NCI-H2171 treated with DMSO at 0.1 percent for 48 hours (cell line): Measurements from ENCODE around the gene CCDC88C.

Experiments
- DNase-seq: peaks from one replicate; lab custom pipeline; 2025; lab: John Stamatoyannopoulos, UW

Gene CCDC88C

DNA sequence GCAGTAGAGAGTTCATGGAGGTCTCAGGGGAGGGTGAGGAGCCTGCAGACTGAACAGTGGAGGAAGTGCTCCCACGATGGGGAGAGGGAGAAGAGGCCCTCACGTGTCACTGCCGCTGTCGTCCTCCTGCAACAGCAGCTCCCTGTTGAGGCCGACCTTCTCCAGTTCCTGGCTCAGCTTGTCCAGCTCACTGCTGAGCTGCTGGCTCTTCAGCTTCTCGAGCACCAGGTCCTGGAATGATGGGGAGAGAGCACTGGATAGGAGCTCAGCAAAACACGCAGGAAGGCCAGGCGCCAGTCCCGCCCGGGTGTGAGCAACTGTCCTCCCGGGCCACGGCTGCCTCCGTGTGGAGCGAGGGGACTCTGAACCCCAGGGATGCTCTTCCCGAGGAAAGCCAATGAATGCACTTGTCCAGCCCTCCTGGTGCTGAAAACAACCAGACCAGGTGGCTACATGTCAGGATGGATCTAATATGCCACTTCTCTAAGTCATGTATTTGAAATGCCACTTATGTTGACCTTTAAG, 107.8 kb downstream of the CCDC88C start:
- no peak for DNase-seq

DNA sequence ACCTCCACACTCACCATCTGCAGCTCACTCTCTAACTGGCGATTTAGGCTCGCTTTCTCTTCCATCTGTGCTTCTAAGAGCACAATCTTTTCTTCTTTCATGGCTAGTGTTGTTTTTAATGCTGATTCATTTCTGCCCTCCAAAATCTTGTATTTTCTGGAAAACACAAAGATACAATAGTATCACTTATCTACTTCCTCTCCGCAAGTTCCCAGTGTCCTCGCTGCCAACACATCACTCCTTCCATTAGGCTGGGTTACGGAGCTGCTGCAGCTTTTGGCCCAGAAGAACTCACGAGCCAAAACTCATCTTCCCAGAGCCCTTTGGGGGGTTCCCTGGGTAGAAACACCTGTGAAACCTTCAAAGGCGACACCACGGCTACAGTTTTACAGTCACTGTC, 109.3 kb downstream of the CCDC88C start:
- DNase-seq: no peak

DNA sequence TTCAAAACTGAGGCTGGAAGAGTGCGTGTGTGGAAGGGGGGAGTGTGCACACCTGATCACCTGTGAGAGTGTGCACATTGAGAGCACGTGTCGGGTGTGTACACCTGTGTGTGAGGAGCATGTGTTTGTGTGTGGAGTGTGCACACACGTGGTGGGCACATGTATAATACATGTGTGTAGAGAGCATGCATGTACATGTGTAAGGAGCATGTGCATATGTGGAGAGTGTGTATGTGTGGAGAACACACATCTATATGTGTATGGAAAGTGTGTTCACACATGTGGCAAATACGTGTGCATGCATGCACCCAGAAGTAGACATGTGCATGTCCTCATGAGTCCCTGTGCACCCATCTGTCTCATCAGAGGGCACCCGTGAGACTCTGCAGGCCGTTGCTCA, 110.0 kb downstream of the CCDC88C start:
- DNase-seq: no peak

DNA sequence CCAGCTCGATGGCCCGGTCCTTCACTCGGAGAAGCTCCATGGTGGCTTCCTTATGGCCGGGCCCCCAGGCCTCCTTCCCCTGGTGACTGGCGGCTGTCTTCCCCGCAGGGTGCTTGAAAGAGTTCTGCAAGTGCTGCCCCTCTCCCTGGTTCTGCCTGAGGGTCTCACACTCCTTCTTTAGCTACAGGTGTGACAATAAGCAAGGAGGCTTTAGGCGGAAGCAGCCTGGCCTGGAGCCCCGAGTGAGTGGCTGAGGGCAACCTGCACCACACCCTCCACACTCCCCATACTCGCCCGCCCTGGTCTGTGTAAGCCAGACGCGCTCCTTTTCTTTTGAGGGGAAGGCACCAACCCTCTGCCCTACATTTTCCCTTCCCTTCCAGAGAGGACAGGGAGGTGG, 110.6 kb downstream of the CCDC88C start:
- DNase-seq: no peak

DNA sequence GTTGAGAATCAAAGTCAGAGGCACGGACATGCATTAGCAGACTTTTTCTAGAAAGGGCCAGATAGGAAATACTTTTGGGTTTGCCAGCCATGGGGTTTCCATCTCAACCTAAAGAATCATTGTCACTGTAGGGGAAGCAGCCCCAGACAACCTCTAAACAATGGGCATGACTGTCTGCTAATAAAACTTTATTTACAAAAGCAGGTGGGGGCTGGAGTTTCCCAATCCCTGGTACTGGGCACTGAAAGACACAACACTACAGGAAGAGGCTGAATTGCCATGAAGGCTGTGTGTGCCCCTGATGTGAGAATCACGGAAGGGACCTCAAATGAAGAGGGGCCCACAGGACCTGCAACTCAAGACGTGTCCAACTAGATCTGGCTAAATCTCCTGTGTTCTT, 111.1 kb downstream of the CCDC88C start:
- no peak for DNase-seq

DNA sequence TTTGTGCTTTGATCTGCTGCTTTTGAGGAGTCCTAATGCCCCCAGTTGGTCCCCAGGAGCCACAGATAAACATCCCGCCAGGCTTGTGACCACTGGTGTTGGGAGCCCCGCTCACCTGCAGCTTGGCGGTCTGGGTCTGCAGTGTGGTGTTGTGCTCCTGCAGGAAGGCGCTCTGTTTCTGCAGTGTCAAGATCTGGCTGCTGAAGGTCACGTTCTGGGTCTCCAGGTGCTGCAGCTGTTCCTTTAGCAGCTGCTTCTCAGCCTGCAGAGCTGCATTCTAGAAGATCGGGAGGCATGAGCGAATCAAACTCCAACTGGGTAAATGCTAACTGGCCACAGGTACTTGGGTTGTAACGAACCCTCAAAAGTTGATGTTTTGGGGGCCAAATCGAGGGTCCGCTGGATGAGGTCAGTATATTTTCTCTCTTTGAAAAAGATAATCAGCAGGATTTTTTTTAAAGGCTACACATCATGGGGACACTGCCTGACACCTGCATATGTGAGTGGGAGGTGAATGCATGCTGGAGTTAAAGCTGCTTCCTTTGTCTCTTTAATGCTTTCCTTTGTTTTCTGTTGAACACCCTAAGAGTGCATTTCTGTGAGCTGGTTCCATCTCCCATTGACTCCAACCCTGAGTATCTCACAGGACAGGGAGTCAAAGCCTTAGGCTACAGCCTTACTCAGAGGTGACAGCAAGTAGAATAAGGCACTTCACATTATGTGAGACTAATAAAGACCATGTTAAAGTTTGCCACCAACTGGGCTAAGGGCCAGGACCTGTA, 111.8 kb downstream of the CCDC88C start:
- no peak for DNase-seq

DNA sequence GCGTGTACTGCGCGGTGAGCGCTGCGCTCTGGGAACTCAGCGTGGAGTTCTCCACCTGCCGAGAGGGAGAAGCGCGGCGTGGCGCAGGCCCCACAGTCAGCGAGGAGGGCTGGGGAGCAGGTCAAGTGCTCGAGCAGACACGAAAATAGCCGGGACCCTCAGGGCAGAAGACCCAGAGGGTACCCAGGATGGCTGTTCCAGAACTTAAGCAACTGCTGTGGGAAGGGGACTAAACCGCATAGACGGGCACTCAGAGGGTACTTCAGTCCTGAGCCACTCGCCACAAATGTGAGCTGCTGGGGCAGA, 113.7 kb downstream of the CCDC88C start:
- DNase-seq: no peak

DNA sequence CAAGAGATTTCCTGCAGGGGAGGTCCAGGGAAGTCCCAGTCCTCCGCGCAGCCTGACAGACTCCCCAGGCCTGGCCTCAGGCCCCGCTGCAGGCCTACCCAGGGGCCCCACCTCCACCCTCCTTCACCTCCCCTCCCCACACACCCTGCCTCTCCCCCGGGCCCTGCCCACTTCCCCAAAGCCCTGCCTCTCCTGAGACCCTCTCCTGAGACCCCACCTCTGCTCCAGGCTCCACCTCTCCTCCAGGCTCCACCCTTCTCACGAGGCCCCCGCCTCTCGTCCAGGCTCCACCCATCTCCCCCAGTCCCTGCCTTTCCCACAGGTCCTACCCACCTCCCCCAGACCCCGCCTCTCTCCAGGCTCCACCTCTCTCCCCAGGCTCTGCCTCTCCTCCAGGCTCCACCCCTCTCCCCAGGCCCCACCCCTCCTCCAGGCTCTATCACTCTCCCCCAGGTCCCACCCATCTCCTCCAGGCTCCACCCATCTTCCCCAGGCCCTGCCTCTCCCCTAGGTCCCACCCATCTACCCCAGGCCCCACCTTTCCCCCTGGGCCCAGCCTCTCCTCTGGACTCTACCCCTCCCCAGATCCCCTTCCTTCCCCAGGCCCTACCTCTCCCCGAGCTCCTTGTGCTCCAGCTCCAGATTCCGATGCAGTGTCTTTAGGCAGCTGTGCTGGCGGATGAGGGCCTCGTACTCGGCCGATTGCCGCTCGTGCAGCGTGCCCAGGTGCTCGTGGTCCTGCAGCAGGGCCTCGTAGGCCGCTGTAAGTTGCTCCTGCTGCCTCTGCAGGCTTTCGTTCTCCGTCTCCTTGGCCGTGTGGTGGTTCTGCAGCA, 114.3 kb downstream of the CCDC88C start:
- no peak for DNase-seq

DNA sequence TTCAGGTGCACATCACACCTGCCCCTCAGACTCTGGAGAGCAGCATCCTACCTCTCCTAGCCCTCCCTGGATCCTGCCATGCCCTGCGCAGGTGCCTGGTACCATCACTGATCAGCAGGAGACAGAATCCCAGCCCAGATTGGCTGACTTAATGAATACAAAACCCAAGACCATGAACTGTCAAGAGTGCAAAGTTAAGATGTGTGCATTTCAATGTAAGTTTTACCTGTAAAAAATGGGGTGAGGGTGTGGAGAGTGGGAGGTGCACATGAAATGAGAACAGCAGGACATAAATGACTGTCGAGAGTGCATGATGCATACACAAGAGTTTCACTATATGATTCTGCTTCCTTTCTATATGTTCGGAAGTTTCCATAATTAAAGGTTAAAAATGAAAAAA, 115.2 kb downstream of the CCDC88C start:
- DNase-seq: no peak

DNA sequence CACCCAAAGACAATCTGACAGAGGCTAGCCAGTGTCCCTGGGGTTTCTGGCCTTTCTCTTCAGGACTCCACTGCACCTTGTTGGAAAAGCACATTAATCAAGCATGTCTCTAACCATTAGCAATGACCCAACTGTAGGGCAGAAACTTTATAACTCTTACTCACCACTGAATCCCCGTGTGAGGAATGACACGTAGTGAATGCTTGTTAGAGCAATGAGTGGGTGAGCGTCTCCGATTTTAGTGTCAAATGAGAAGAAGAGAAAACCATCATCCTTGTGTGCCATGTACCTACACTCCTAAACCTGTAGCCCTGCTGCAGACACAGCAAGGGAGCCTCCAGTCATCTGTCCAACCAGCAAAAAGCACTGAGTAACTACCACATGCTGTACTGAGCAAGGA, 116.7 kb downstream of the CCDC88C start:
- no peak for DNase-seq

DNA sequence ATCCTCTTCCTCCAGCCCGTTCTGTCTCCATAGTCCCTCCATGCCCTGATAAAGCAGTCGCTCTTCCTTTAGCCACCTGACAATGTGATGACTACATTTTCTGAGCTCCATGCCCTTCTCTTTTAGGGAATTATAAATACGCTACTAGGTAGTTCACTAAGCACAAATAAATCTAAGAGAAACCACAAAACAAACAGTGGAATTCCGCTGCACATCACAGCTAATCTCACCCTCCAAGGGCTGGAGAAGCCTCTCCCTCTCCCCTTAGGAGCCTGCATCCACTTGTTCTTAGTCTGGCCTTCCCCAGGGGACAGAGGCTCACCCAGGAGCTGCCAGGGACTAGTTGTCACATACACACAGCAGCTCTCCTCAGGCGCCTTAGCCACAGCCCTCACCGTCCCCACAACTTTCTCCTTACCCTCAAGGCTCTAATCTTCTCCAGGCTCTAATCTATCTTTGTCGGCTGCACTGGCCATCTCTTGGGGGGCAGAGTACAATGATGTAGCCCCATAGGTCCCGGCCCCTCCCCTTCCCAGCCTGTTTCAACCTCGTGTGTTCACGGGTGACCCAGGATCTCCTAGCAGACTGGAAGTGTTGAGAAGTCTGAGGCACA, 117.2 kb downstream of the CCDC88C start:
- no peak for DNase-seq

DNA sequence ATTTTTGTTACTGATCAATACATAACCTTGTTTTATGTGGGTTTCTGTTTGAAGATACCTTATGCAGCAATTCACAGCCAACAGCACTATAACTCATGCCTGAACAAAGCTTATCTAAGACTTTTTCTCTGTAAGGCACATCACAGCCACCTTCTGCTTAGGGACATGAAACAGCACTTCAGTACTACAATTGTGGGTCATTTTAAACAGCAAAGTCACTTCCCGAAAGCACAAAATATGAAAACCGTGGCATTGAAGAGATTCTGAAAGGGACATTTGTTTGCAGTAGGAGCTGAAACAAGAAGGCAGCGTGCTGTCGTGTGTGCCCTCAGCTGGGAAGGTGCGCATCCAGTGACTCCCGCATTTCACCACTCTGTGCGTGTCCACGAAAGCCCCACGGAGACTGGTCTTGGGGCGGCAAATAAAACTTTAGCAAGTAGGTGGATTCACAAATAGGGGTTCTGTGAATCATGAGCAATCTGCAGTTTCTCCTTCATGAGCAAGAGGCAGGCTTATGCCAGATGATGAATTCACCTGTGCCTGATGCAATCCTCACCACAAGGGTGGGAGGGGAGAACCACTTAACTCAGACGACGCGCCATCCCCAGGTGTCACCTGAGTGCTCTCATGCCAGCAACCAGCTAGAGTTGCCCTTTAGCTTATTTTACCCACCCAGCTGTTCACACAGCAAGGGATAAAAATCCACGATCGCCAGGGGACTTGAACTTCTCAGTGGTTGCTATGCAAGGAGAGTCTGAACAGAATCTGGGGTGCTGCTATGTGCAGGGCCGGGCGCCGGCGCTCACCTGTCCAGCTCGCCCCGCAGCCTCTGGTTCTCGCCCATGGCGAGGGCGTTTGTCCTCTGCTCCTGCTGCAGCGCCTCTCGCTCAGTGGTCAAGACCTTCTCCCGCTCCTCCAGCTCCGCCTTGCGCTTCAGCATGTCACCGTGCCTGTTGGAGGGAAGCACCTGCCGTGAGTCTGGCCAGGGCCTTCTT, 118.2 kb downstream of the CCDC88C start:
- peak; percentile 82 for DNase-seq

DNA sequence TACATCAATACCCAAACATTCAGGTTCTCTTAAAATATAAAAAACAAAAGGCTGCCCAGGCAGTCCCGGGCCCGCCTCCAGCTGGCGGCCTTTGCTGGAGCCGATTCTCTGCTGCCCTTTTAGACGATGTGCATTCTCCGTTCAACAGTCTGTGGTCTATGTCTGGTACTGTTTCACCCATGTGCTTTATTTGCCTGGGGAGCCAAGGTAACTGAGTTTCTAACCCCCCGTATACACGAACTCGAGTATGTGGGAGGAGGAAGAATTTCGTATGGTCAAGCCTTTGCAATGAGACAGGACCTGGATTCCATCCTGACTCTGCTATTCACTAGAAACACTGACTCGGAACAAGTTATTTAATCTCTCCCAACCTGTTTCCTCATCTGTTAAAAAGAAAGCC, 119.0 kb downstream of the CCDC88C start:
- no peak for DNase-seq

DNA sequence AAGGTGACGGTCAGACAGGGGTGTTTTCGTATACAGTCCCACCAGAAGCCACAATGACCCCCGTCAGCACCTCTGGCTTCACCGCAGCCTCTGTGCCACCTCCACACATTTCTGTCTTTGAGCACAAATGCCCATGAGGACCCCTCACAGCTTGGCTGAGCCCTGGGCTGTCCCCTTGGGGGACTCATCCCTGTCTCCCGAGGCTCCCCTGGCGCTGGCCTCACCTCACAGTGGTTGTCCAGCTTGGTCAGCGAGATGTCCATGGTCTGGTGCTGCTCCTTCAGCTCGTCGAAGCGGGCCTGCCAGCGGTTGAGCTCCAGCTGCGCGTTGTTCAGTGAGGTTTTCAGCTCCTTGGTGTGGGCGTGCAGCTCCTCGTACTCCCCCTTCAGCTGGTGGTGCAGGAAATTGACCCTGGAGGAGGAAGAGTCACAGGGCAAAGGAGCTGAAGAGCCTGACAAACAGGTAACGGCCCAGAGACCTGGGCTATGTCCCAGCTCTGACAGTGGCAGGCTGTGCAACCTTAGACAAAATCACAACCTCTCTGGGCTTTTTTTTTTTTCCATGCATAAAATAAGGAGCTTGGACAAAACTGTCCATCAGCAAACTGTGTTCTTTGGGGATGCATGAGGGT, 120.4 kb downstream of the CCDC88C start:
- no peak for DNase-seq

DNA sequence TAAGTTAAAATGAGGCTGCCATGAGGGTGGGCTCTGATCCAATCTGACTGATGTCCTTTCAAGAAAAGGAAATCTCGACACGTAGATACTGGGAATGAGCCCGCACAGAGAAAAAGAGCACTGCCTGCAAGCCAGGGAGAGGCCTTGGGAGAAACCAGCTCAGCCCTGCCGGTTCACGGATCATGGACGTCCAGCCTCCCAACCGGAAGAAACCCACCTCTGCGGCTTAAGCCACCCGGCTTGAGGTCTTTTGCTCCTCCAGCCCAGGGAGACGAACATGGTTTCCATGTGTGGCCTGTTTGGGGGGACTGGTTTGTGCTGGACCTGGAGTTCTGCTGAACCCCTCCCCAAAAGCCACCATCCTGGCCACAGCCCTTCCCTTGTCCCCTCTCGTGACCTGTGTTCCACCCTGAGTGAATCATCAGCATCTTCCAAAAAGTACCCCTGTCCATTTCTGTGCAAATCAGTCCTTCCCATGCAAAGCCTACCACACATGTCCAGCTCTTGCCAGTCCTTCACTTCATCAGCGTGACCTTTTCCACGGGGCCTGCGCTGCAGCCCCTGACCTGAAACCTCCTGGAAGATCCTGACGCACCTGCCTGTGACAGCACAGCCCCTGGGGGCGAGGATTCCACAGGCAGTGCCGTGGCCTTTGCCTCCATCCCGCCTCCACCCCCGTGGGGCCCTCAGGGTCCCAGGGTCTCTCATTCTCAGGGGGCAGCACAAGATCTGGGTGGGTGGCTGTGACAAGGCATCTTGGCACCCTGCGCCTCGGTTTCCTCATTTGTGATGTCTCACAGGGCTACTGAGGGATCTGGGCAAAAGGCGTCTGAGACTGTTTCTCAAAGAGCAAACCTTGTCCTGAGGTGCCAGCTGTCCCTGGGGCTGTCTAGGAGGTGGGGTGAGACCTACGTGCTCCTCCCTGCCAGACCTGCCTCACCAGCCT, 121.5 kb downstream of the CCDC88C start:
- no peak for DNase-seq

DNA sequence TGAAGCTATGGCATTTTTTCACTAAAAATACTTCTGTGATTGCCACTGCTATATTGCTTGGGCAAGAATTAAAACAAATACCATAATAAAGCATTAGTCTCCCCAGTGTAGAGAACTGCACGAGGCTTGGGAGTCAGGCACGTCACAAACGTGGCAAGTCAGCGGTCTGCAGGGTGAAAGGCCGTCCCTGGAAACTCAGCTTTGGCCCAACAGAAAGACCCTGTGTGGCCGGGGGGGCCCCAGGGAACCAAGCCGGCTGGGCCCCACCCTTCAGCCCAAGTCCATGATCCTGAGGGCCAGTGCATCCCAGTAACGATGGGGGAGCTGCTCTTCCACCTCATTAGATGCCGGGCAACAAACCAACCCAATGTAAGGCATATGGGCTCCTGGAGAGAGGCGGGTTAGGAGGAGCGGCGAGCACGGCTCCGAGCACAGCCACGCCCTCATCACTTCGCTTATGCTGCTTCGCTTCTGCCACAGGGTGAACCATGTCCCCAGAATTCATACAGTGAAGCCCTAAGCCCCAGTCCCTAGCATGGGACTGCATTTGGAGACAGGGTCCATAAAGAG, 122.3 kb downstream of the CCDC88C start:
- DNase-seq: no peak

DNA sequence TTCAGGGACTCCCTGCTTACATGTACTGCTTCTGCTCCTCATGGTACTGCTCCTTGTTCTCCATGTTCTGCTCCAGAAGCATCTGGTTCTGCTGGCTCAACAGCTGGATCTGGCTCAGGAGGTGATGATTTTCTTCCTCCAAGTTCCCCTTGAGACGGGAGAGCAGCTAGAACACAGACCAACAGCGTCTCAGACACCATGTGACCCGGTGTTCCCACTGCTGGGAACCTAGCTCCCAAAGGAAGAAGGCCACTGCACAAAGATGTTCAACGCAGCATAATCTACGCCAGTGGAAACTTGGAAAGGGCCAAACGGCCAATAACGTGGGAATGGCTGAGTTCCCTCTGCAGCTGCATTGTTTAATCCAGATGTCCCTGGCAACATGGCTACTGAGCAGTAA, 123.5 kb downstream of the CCDC88C start:
- DNase-seq: no peak

DNA sequence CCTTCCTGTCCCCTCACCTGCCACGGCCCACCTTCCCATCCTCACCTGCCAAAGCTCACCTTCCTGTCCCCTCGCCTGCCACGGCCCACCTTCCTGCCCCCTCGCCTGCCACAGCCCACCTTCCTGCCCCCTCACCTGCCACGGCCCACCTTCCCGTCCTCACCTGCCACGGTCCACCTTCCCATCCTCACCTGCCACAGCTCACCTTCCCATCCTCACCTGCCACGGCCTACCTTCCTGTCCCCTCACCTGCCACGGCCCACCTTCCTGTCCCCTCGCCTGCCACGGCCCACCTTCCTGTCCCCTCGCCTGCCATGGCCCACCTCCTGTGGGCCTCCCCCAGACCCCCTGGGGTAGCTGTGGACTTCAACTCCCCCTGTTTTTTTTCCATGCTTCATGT, 124.3 kb downstream of the CCDC88C start:
- no peak for DNase-seq

DNA sequence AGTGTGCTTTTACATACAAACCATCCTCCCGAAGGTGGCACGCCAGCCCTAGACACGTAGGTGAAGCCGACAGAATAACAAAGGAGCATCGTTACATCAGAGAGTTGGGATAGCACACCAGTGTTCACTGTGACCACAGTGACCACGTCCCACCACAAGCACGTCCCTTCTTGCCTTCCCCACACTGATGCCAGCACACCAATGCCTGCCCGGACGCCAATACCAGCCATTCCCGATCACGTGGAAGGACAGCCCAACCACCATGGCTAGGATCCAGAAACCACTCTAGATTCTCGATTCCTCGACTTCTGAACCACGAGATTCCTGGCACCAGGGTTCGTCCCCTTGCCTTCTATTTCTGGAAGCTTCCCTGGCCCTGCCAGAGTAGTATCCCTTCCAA, 125.1 kb downstream of the CCDC88C start:
- DNase-seq: no peak
